Right atrium auricular region (tissue), 2 donors: ENCODE measurements around the gene MYH10. TPM values are rescaled to one million over a fixed set of nuclear protein-coding genes. Genes with fewer than 3 reads are reported as not detected.

Experiments
- DNase-seq: peaks from one replicate; pipeline ENCODE4 v3.0.0-alpha.2; 2019; ENCODE audit warnings: low spot score
- H3K27ac ChIP-seq, 2 donors: fragments of 200-600 bp; sonication (generic); 1 replicate in 1 of 2; 2 replicates in 1 of 2; pipeline ENCODE4 v1.5.1; 2016 to 2019
- H3K27me3 ChIP-seq, 2 donors: fragments of 200-600 bp; sonication (generic); one replicate each; pipeline versions ENCODE4 v1.5.1 to v1.6.0; 2017 to 2019
- H3K36me3 ChIP-seq: fragments of 200-600 bp; sonication (generic); one replicate; pipeline ENCODE4 v1.5.1; 2016
- H3K4me1 ChIP-seq, 2 donors: fragments of 200-600 bp; sonication (generic); one replicate each; pipeline versions ENCODE4 v1.5.1 to v1.6.0; 2017 to 2019
- H3K4me3 ChIP-seq, 2 donors: fragments of 200-600 bp; sonication (generic); 1 replicate in 1 of 2; 2 replicates in 1 of 2; pipeline ENCODE4 v1.5.1; 2017 to 2019; ENCODE audit warnings: mild to moderate bottlenecking in 1 of 2, moderate library complexity in 1 of 2
- H3K9me3 ChIP-seq, 2 donors: fragments of 200-600 bp; sonication (generic); one replicate each; pipeline ENCODE4 v1.5.1; 2019
- total RNA-seq, 2 donors: library from RNA; depleted of rRNA; stranded (reverse); fragments of >200 nt; gene quantifications; one replicate each; pipeline ENCODE4 v1.1.0, GENCODE V29; 2016
- TF ChIP-seq, protein P1 (sequence below), 2 donors: fragments of 200-600 bp; sonication (generic); IDR thresholded peaks; one replicate each; pipeline ENCODE4 v1.5.1; 2019; ENCODE audit warnings: antibody characterized with exemption in 2 of 2

The MYH10 gene
- total RNA-seq, 2 donors from 2014 or later, result 48.9 to 49.1 TPM

GRCh38 chr17:8656693-8657092, 26.2 kb upstream of the MYH10 start:
- Histone ChIP-seq H3K9me3 (peaks cover 0 to 15% of the 10 kb centered on the region in 2 donors), H3K36me3 (no peaks in the 10 kb centered on the region), H3K27ac (no peak overlapping the region), H3K4me3 (no peak overlapping the region), H3K27me3 (no peaks in the 10 kb centered on the region), H3K4me1 (no peaks in the 10 kb centered on the region)
- TF ChIP-seq, protein P1, sequence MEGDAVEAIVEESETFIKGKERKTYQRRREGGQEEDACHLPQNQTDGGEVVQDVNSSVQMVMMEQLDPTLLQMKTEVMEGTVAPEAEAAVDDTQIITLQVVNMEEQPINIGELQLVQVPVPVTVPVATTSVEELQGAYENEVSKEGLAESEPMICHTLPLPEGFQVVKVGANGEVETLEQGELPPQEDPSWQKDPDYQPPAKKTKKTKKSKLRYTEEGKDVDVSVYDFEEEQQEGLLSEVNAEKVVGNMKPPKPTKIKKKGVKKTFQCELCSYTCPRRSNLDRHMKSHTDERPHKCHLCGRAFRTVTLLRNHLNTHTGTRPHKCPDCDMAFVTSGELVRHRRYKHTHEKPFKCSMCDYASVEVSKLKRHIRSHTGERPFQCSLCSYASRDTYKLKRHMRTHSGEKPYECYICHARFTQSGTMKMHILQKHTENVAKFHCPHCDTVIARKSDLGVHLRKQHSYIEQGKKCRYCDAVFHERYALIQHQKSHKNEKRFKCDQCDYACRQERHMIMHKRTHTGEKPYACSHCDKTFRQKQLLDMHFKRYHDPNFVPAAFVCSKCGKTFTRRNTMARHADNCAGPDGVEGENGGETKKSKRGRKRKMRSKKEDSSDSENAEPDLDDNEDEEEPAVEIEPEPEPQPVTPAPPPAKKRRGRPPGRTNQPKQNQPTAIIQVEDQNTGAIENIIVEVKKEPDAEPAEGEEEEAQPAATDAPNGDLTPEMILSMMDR (IDR thresholded peaks at IDR 0.05), result no peak
- no peak for DNase-seq

- no peaks in the 10 kb centered on the region for H3K36me3 ChIP-seq
- no peaks in the 10 kb centered on the region for H3K4me1 ChIP-seq
- H3K27me3 ChIP-seq, result no peaks in the 10 kb centered on the region
- no peak overlapping the region for H3K4me3 ChIP-seq
- no peak overlapping the region for H3K27ac ChIP-seq
- TF ChIP-seq, protein P1 (IDR thresholded peaks at IDR 0.05), result no peak
- no peak for DNase-seq
- H3K9me3 ChIP-seq, result peaks cover 0 to 15% of the 10 kb centered on the region in 2 donors
These were observed 24.3 kb upstream of the MYH10 start for GRCh38 chr17:8654822-8655221.

DNA sequence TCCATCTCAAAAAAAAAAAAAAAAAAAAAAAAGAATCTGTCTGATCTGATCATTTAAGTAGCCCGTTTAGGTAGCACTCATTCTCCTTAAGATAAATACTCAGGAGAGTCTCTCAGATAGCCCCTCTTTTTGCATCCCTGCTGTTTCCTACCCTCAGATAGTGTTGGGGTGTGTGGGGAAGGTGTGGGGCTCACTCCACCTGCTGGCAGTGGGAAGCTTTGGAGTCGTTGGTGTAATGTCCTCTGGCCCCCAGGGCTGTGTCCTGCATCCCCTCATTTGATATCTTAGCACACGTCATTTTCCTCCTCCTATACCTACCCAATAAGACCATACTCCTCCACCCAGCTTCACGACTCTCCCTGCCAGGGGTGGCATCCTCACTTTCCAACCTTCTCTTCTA, 20.5 kb upstream of the MYH10 start:
- Histone ChIP-seq H3K27ac (no peak overlapping the region), H3K36me3 (no peaks in the 10 kb centered on the region), H3K4me3 (no peak overlapping the region), H3K4me1 (no peaks in the 10 kb centered on the region), H3K9me3 (peaks cover 0 to under 1% of the 10 kb centered on the region in 2 donors), H3K27me3 (no peaks in the 10 kb centered on the region)
- TF ChIP-seq, protein P1 (IDR thresholded peaks at IDR 0.05), result peak in 1 of 2 donors; percentile 30
- no peak for DNase-seq

DNA sequence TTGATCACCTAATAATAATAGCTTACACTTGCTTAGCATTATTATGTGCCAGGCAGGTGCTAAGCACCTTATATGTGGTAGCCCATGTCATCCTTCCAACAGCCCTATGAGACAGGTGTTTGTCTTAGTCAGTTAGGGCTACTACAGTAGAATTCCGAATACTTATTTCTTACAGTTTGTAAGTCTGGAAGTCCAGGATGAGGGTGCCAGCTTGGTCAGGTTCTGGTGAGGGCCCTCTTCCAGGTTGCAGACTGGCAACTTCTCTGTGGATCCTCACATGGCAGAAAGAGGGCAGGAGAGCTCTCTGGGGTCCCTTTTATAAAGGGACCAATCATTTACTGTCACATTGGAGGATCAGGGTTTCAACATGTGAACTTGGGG, 19.6 kb upstream of the MYH10 start:
- no peaks in the 10 kb centered on the region for H3K36me3 ChIP-seq
- TF ChIP-seq, protein P1 (IDR thresholded peaks at IDR 0.05), result no peak
- H3K27ac ChIP-seq, result peak overlapping the region; percentile 31 to 44
- no peaks in the 10 kb centered on the region for H3K4me1 ChIP-seq
- H3K9me3 ChIP-seq, result no peaks in the 10 kb centered on the region
- no peak overlapping the region for H3K4me3 ChIP-seq
- DNase-seq, result no peak
- H3K27me3 ChIP-seq, result no peaks in the 10 kb centered on the region

DNA sequence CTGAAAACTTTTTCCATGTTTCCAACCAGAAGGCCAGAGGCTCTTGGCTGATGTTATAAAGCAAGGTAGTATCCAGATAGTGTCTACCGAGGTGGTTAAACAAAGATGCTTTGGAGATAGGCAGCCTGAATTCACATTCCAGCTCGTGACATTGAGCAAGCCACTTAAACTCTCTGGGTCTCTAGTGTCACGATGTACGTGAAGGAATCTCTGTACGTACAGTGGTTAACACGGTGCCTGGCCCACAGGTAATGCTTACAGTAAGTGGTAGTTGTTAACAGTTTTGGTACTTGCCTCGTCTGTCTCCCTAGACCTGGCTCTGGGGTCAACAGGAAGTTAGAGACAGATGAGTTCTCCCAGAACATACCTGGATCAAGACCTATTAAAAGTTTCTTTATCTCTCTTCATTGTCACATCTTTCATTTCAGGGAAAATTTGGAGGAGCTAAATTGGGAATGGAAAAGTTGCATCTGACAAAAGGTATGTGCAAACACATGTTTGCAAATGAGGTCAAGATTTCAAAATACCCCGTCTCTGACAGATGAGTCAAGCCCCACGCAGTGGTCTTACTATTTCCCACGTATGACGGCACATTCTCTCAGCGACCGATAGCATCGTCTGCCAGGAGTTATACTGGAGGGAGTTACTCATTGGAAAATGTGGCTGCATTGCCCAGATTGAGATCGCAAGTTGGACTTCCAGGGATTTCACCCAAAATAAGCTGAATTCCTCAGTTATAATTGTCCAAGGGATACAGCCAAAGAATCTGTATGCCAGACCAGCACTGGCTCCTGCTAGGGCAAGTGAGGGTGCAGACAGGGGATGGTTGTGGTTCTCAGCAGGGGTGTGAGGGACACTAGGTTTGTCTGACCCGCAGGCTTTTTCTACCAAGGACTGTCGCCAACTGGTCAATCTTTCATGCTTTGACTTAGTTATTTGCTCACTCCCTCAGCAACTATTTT, 18.9 kb upstream of the MYH10 start:
- no peak overlapping the region for H3K4me3 ChIP-seq
- H3K27me3 ChIP-seq, result no peaks in the 10 kb centered on the region
- H3K36me3 ChIP-seq, result no peaks in the 10 kb centered on the region
- TF ChIP-seq, protein P1 (IDR thresholded peaks at IDR 0.05), result no peak
- peak; percentile 89 for DNase-seq
- H3K4me1 ChIP-seq, result no peaks in the 10 kb centered on the region
- H3K9me3 ChIP-seq, result no peaks in the 10 kb centered on the region
- peak overlapping the region; percentile 31 to 66 for H3K27ac ChIP-seq
